Measurements from ENCODE around the gene ZDHHC14.

The ZDHHC14 gene

GRCh38 chr6:157453978-157454377 lies 73.0 kb downstream of the ZDHHC14 start:
- ChIA-PET CTCF (no interaction called here), POLR2A (ENCODE audit: low non-redundant PET) (no interaction called here)
- DNase-seq (ENCODE audit: low spot score) = no peak
- H3K27ac ChIP-seq = no peak overlapping the region
- no peak for TF ChIP-seq CTCF (conservative IDR thresholded peaks at IDR 0.05; ENCODE audit: low read depth)

- H3K27ac ChIP-seq = no peak overlapping the region
- no peak for DNase-seq (ENCODE audit: low spot score)
- no peak for TF ChIP-seq CTCF (conservative IDR thresholded peaks at IDR 0.05; ENCODE audit: low read depth)
- ChIA-PET CTCF (interaction anchor here (0.6 kb wide), 1 partner anchor 482 kb away, joined by 5 read pairs; no protein-coding TSS in a partner anchor), POLR2A (ENCODE audit: low non-redundant PET) (no interaction called here)
Observed at GRCh38 chr6:157454762-157455714, 74.0 kb downstream of the ZDHHC14 start.

- no peak for DNase-seq (ENCODE audit: low spot score)
- ChIA-PET POLR2A (ENCODE audit: low non-redundant PET) (no interaction called here), CTCF (interaction anchor here (0.6 kb wide), 1 partner anchor 483 kb away, joined by 5 read pairs; no protein-coding TSS in a partner anchor)
- H3K27ac ChIP-seq = no peak overlapping the region
- no peak for TF ChIP-seq CTCF (conservative IDR thresholded peaks at IDR 0.05; ENCODE audit: low read depth)
Observed at GRCh38 chr6:157455731-157456523, 74.9 kb downstream of the ZDHHC14 start.

- POLR2A ChIA-PET (ENCODE audit: low non-redundant PET) = no interaction called here
- CTCF ChIA-PET = no interaction called here
Observed at GRCh38 chr6:157456524-157456829, 75.5 kb downstream of the ZDHHC14 start.

GRCh38 chr6:157457787-157458186 lies 76.8 kb downstream of the ZDHHC14 start:
- TF ChIP-seq CTCF (conservative IDR thresholded peaks at IDR 0.05; ENCODE audit: low read depth) = no peak
- H3K27ac ChIP-seq = no peak overlapping the region
- ChIA-PET POLR2A (ENCODE audit: low non-redundant PET) (interaction anchor here (0.7 kb wide), 1 partner anchor 160 kb away, joined by 3 read pairs; no protein-coding TSS in a partner anchor), CTCF (no interaction called here)
- DNase-seq (ENCODE audit: low spot score) = no peak

More at GRCh38 chr6:157456524-157456829, 75.5 kb downstream of the ZDHHC14 start:
- TF ChIP-seq CTCF (conservative IDR thresholded peaks at IDR 0.05; ENCODE audit: low read depth) = no peak
- H3K27ac ChIP-seq = no peak overlapping the region
- no peak for DNase-seq (ENCODE audit: low spot score)

GRCh38 chr6:157459327-157459726 lies 78.3 kb downstream of the ZDHHC14 start:
- no peak for TF ChIP-seq CTCF (conservative IDR thresholded peaks at IDR 0.05; ENCODE audit: low read depth)
- H3K27ac ChIP-seq = no peak overlapping the region
- CTCF ChIA-PET = no interaction called here
- DNase-seq (ENCODE audit: low spot score) = no peak
- POLR2A ChIA-PET (ENCODE audit: low non-redundant PET) = no interaction called here

Measured in RWPE1 (cell line).